ENCODE measurements around the gene UROC1. TPM values are rescaled to one million over a fixed set of nuclear protein-coding genes. Genes with fewer than 3 reads are reported as not detected.

UROC1 gene
- total and polyA plus RNA-seq, 2 of the 4 experiments (the other 2 are of a cell fraction), result not detected

GRCh38 chr3:126533506-126533905 is 15.9 kb upstream of the UROC1 start:
- Histone ChIP-seq H2BK20ac (ENCODE audit: low read depth, low read length) (no peak overlapping the region), H3K79me1 (ENCODE audit: low read depth in 1 of 2, low read length in 2 of 2) (no peaks in the 10 kb centered on the region), H3K18ac (ENCODE audit: low read depth, low read length) (no peak overlapping the region), H3K4ac (ENCODE audit: low read depth, low read length) (no peak overlapping the region), H3K23ac (ENCODE audit: low read depth, low read length) (no peak overlapping the region), H3K56ac (ENCODE audit: extremely low read depth, insufficient read depth, low read length) (no peak overlapping the region), H4K20me1 (ENCODE audit: insufficient read depth, low read length) (no peaks in the 10 kb centered on the region), H2AK9ac (replicated peaks; ENCODE audit: low read depth, low read length, poor library complexity) (no peak overlapping the region), H2BK15ac (ENCODE audit: low read depth, low read length) (no peak overlapping the region), H2AK5ac (ENCODE audit: low read depth, low read length) (no peak overlapping the region), H2AFZ (replicated peaks; ENCODE audit: low read length, poor library complexity) (no peak overlapping the region), H4K5ac (ENCODE audit: low read depth, low read length) (no peak overlapping the region), H3K9me3 (ENCODE audit: control insufficient read depth, insufficient read depth, low read length) (no peaks in the 10 kb centered on the region; the same call in 1 of the 2 replicates), H3K9me1 (ENCODE audit: insufficient read depth, low read length) (no peaks in the 10 kb centered on the region), H4K91ac (ENCODE audit: insufficient read depth, low read depth, low read length) (no peak overlapping the region), H2BK120ac (ENCODE audit: low read depth, low read length) (no peak overlapping the region), H3K4me2 (ENCODE audit: low read depth, low read length) (no peak overlapping the region), H3K27me3 (ENCODE audit: control insufficient read depth, insufficient read depth, low read length) (peaks cover 52% of the 10 kb centered on the region), H3K4me1 (ENCODE audit: control insufficient read depth, insufficient read depth, low read length) (no peaks in the 10 kb centered on the region), H2BK5ac (ENCODE audit: low read depth, low read length, poor library complexity, severe bottlenecking) (no peak overlapping the region), H3K36me3 (ENCODE audit: control insufficient read depth, insufficient read depth, low read length) (no peaks in the 10 kb centered on the region), H3K4me3 (ENCODE audit: insufficient read depth, low read depth, low read length) (no peak overlapping the region), H3K27ac (ENCODE audit: insufficient read depth, low read length) (no peak overlapping the region), H4K8ac (ENCODE audit: low read depth in 2 of 2, low read length in 2 of 2) (no peak overlapping the region), H3K14ac (replicated peaks; ENCODE audit: low read depth, low read length) (no peak overlapping the region), H3K9ac (ENCODE audit: low read depth, low read length) (no peak overlapping the region)
- ATAC-seq (ENCODE audit: low read depth), result no peak
- ChIA-PET CTCF (no interaction called here), POLR2A (ENCODE audit: unreplicated experiment) (no interaction called here)
- intact Hi-C loops (cut with micrococcal nuclease) (no loop called here), dilution Hi-C loops (cut with HindIII; ENCODE audit: low sequenced_read_pairs, unreplicated experiment) (no loop called here), in situ Hi-C loops (cut with MboI; ENCODE audit: low sequenced_read_pairs) (no loop called here)
- no peak for DNase-seq
- TF ChIP-seq RCOR1 (IDR thresholded peaks at IDR 0.05; ENCODE audit: insufficient replicate concordance, low read length) (no peak), FOS (IDR thresholded peaks at IDR 0.05; ENCODE audit: low read depth, low read length) (no peak), RAD21 (IDR thresholded peaks at IDR 0.05; ENCODE audit: low read length) (no peak), RFX5 (IDR thresholded peaks at IDR 0.05; ENCODE audit: low read depth, low read length) (no peak), MXI1 (IDR thresholded peaks at IDR 0.05; ENCODE audit: borderline replicate concordance, low read depth, low read length) (no peak), POLR2A (IDR thresholded peaks at IDR 0.05; ENCODE audit: low read depth, low read length) (no peak), CEBPB (IDR thresholded peaks at IDR 0.05; ENCODE audit: low read depth, low read length) (no peak), MAFK (IDR thresholded peaks at IDR 0.05; ENCODE audit: low read depth, low read length) (no peak), NFE2L2 (IDR thresholded peaks at IDR 0.05; ENCODE audit: low read depth, low read length) (no peak)
- no TSS peak for BruUV-seq (replicated peaks)
